CD4-positive, alpha-beta T cell (primary cell): ENCODE data around the gene BTLA. TPM values are rescaled to one million over a fixed set of nuclear protein-coding genes. Genes with fewer than 3 reads are reported as not detected.
"Not testable (repeated sequence)": the region's sequence is repeated elsewhere in the genome, so short reads cannot be mapped to it uniquely, and the experiment has no call there.

ENCODE experiments used
- ATAC-seq: fragments of 200-7000 bp; cut with Tn5 transposase; one replicate; pipeline ENCODE4 v1.10.0; 2022; ENCODE audit warnings: mild to moderate bottlenecking; ENCODE audit not compliant: poor library complexity
- CTCF ChIA-PET: fragments of 350-600 bp; sonication (Branson Sonifier 250); formaldehyde crosslinking; loops from one replicate; lab custom pipeline; 2021; ENCODE audit warnings: antibody characterized with exemption, inconsistent platforms; lab: Charles Lee
- POLR2A ChIA-PET: fragments of 350-600 bp; sonication (Branson Sonifier 250); formaldehyde crosslinking; loops from one replicate; lab custom pipeline; 2021; ENCODE audit warnings: antibody characterized with exemption, inconsistent platforms; lab: Charles Lee
- DNase-seq, 14 experiments: peaks; one replicate each; pipeline ENCODE4 v3.0.0-alpha.2; 2013 to 2020; ENCODE audit warnings: mixed read lengths in 2 of 14
- H3K27ac ChIP-seq, 2 donors: one replicate each; pipeline versions ENCODE4 v1.5.1 to v1.7.0; 2013; ENCODE audit warnings: low read length in 2 of 2, low read depth in 1 of 2, mild to moderate bottlenecking in 1 of 2
- H3K27me3 ChIP-seq, 2 experiments: 1 replicate in 1 of 2; 2 replicates in 1 of 2; pipeline versions ENCODE4 v1.6.1 to v1.7.0; 2013; ENCODE audit warnings: low read length in 2 of 2, control low read depth in 1 of 2, mild to moderate bottlenecking in 1 of 2, moderate library complexity in 1 of 2; ENCODE audit not compliant: insufficient read depth in 2 of 2, control insufficient read depth in 1 of 2
- H3K36me3 ChIP-seq: one replicate; pipeline ENCODE4 v1.6.1; 2013; ENCODE audit warnings: low read length, control low read depth; ENCODE audit not compliant: insufficient read depth
- H3K4me1 ChIP-seq: one replicate; pipeline ENCODE4 v1.6.1; 2013; ENCODE audit warnings: low read length, control low read depth; ENCODE audit not compliant: insufficient read depth
- H3K4me3 ChIP-seq: one replicate; pipeline ENCODE4 v1.5.1; 2013; ENCODE audit warnings: mild to moderate bottlenecking, low read length, moderate library complexity
- H3K9me3 ChIP-seq, 2 experiments: 1 replicate in 1 of 2; 2 replicates in 1 of 2; pipeline versions ENCODE4 v1.6.1 to v1.7.0; 2013; ENCODE audit warnings: low read length in 2 of 2, mild to moderate bottlenecking in 2 of 2, control low read depth in 1 of 2, moderate library complexity in 1 of 2; ENCODE audit not compliant: control insufficient read depth in 1 of 2, insufficient read depth in 1 of 2
- H3K27ac Mint-ChIP-seq: one replicate; pipeline ENCODE4 v1.8.0; 2020; ENCODE audit warnings: mixed read lengths
- H3K27me3 Mint-ChIP-seq: one replicate; pipeline ENCODE4 v1.8.0; 2021; ENCODE audit warnings: mixed read lengths
- H3K36me3 Mint-ChIP-seq: one replicate; pipeline ENCODE4 v1.8.0; 2021; ENCODE audit warnings: low read depth, mixed read lengths
- H3K4me1 Mint-ChIP-seq: one replicate; pipeline ENCODE4 v1.8.0; 2021; ENCODE audit warnings: low read depth, mixed read lengths
- H3K4me3 Mint-ChIP-seq: one replicate; pipeline ENCODE4 v1.8.0; 2020; ENCODE audit warnings: mild to moderate bottlenecking, mixed read lengths
- H3K9me3 Mint-ChIP-seq: one replicate; pipeline ENCODE4 v1.8.0; 2020; ENCODE audit warnings: mixed read lengths
- CTCF ChIP-seq: fragments of 200-600 bp; IDR thresholded peaks from one replicate; pipeline ENCODE4 v1.8.0; 2022; ENCODE audit warnings: antibody characterized with exemption, mild to moderate bottlenecking
- intact Hi-C, 2 experiments: fragments of 100-400 bp; cut with DNase I in 1 of 2; cut with micrococcal nuclease in 1 of 2; formaldehyde crosslinking; loops; one replicate each; pipeline versions ENCODE4 v1.15.1 to v1.9.0; 2023 to 2025; cut with DNase I, micrococcal nuclease
- total RNA-seq, 174 experiments: library from RNA in 2 of 174; stranded (reverse) in 2 of 174; gene quantifications; one replicate each; pipeline ENCODE4 v1.2.3 and lab custom pipeline; 2021 to 2026

BTLA gene
- total RNA-seq, 2 experiments from 2014 or later: 8.5 to 9.6 TPM

DNA sequence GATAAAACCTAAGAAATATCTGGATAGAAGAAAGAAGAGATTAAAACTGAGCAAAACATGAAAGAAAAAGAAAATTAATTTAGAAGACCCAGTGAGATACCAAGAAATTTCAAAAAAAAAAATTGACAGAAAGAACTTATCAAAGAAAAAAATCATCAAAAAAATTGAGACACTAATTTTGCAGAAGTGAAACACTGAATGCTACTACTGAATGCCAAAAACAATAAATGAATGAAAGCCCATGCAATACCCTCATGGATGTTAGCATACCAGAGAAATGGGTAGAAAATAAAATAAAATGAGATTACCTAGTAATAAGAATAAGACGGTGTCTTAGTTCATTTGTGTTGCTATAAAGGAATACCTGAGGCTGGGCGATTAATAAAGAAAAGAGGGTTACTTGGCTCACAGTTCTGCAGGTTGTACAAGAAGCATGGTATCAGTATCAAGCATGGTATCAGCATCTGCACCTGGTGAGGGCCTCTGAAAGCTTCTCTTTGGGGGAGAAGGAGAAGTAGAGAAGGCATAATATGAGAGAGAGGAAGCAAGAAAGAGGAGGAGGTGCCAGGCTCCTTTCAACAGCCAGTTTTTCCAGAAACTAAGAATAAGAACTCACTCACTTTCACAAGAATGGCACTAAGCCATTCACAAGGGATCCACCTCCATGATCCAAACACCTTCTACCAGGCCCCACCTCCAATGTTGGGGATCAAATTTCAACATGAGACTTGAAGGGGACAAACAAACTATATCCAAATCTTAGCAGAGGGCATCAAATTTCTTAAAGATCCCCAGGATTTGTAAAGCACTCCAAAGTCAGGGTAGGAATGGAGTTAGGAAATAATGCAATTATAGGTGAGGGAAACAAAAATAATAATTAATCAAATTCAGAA, 73.2 kb downstream of the BTLA start:
- H3K9me3 Mint-ChIP-seq: no peaks in the 10 kb centered on the region
- H3K27ac Mint-ChIP-seq: no peak overlapping the region
- H3K27me3 Mint-ChIP-seq: no peaks in the 10 kb centered on the region
- H3K36me3 Mint-ChIP-seq: no peaks in the 10 kb centered on the region
- no peaks in the 10 kb centered on the region for H3K36me3 ChIP-seq
- H3K4me3 ChIP-seq: no peak overlapping the region
- no peak overlapping the region for H3K4me3 Mint-ChIP-seq
- H3K9me3 ChIP-seq: no peaks in the 10 kb centered on the region
- no peaks in the 10 kb centered on the region for H3K27me3 ChIP-seq
- no peak for ATAC-seq
- CTCF ChIA-PET: no interaction called here
- intact Hi-C loops: no loop called here
- no peak for TF ChIP-seq CTCF
- no peak overlapping the region for H3K27ac ChIP-seq
- no peak for DNase-seq
- POLR2A ChIA-PET: no interaction called here
- peaks cover 5% of the 10 kb centered on the region for H3K4me1 Mint-ChIP-seq
- H3K4me1 ChIP-seq: no peaks in the 10 kb centered on the region

DNA sequence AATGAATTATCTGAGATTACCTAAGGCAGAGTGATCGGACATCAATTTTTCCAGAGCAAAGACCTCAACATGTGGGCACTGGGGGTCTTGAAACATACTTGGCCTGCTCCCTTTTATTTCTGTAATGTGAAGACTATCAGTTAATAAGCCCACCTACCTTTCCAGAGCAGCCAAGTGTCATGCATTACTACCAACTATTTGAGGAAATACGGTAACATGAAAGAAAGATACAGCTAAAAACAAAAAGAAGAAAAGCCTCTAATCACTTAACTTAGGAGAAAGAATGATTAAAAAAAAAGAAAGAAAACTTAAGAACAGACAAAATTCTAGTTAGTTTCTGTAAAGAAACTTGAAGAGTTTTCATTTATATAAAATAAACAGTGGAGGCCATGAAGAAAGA, 73.9 kb downstream of the BTLA start:
- Histone ChIP-seq H3K9me3 (no peaks in the 10 kb centered on the region), H3K36me3 (no peaks in the 10 kb centered on the region), H3K4me1 (no peaks in the 10 kb centered on the region), H3K27ac (no peak overlapping the region), H3K27me3 (no peaks in the 10 kb centered on the region), H3K4me3 (no peak overlapping the region)
- peaks cover 5% of the 10 kb centered on the region for H3K4me1 Mint-ChIP-seq
- DNase-seq: no peak
- no peak overlapping the region for H3K4me3 Mint-ChIP-seq
- no peaks in the 10 kb centered on the region for H3K36me3 Mint-ChIP-seq
- intact Hi-C loops: no loop called here
- POLR2A ChIA-PET: no interaction called here
- no peaks in the 10 kb centered on the region for H3K9me3 Mint-ChIP-seq
- no peak overlapping the region for H3K27ac Mint-ChIP-seq
- no peaks in the 10 kb centered on the region for H3K27me3 Mint-ChIP-seq
- no peak for TF ChIP-seq CTCF
- no peak for ATAC-seq
- CTCF ChIA-PET: interaction anchor here (1.6 kb wide), 1 partner anchor 11 kb away, joined by 4 read pairs; no protein-coding TSS in a partner anchor

- Histone ChIP-seq H3K27me3 (no peaks in the 10 kb centered on the region), H3K36me3 (no peaks in the 10 kb centered on the region), H3K4me1 (no peaks in the 10 kb centered on the region), H3K4me3 (no peak overlapping the region), H3K27ac (no peak overlapping the region), H3K9me3 (no peaks in the 10 kb centered on the region)
- peaks cover 5% of the 10 kb centered on the region for H3K4me1 Mint-ChIP-seq
- no peaks in the 10 kb centered on the region for H3K27me3 Mint-ChIP-seq
- intact Hi-C loops: no loop called here
- no peaks in the 10 kb centered on the region for H3K36me3 Mint-ChIP-seq
- ChIA-PET CTCF (interaction anchor here (1.6 kb wide), 1 partner anchor 12 kb away, joined by 4 read pairs; no protein-coding TSS in a partner anchor), POLR2A (no interaction called here)
- no peaks in the 10 kb centered on the region for H3K9me3 Mint-ChIP-seq
- no peak for TF ChIP-seq CTCF
- H3K27ac Mint-ChIP-seq: no peak overlapping the region
- no peak for ATAC-seq
- DNase-seq: no peak
- no peak overlapping the region for H3K4me3 Mint-ChIP-seq
These were observed 74.9 kb downstream of the BTLA start for GRCh38 chr3:112424394-112424793.

- ATAC-seq, POLR2A ChIA-PET, H3K27me3 Mint-ChIP-seq, H3K27me3 ChIP-seq, H3K36me3 Mint-ChIP-seq, H3K27ac ChIP-seq, H3K4me1 ChIP-seq, H3K27ac Mint-ChIP-seq, DNase-seq, CTCF ChIA-PET, H3K9me3 ChIP-seq, H3K4me3 ChIP-seq, H3K36me3 ChIP-seq, H3K4me3 Mint-ChIP-seq, intact Hi-C loops, H3K9me3 Mint-ChIP-seq, H3K4me1 Mint-ChIP-seq: not testable (repeated sequence)
These were observed 76.4 kb downstream of the BTLA start for GRCh38 chr3:112422921-112423320.

- ATAC-seq, H3K4me3 Mint-ChIP-seq, intact Hi-C loops, H3K27ac Mint-ChIP-seq, H3K4me1 ChIP-seq, H3K27me3 ChIP-seq, H3K4me3 ChIP-seq, H3K9me3 ChIP-seq, CTCF ChIA-PET, H3K36me3 ChIP-seq, DNase-seq, H3K27ac ChIP-seq, POLR2A ChIA-PET, H3K36me3 Mint-ChIP-seq, H3K4me1 Mint-ChIP-seq, H3K9me3 Mint-ChIP-seq, H3K27me3 Mint-ChIP-seq: not testable (repeated sequence)
These were observed 80.7 kb downstream of the BTLA start for GRCh38 chr3:112418526-112418925.
